Tibial nerve (tissue), 4 donors: ENCODE measurements around the gene SUPT5H.

Source experiments
- EP300 ChIP-seq, 2 donors: sonication (generic); formaldehyde crosslinking; IDR thresholded peaks; one replicate each; pipeline ENCODE4 v1.6.1; 2017; ENCODE audit warnings: antibody characterized with exemption in 2 of 2, mild to moderate bottlenecking in 1 of 2
- TF ChIP-seq, protein P1 (sequence below), 5 experiments: fragments of 200-600 bp in 3 of 5; fragments of 450-650 bp in 2 of 5; sonication (generic) in 3 of 5; IDR thresholded peaks; one replicate each; pipeline ENCODE4 v1.5.1; 2016 to 2019; ENCODE audit warnings: antibody characterized with exemption in 5 of 5, mild to moderate bottlenecking in 3 of 5, moderate library complexity in 2 of 5

- TF ChIP-seq, protein P1, sequence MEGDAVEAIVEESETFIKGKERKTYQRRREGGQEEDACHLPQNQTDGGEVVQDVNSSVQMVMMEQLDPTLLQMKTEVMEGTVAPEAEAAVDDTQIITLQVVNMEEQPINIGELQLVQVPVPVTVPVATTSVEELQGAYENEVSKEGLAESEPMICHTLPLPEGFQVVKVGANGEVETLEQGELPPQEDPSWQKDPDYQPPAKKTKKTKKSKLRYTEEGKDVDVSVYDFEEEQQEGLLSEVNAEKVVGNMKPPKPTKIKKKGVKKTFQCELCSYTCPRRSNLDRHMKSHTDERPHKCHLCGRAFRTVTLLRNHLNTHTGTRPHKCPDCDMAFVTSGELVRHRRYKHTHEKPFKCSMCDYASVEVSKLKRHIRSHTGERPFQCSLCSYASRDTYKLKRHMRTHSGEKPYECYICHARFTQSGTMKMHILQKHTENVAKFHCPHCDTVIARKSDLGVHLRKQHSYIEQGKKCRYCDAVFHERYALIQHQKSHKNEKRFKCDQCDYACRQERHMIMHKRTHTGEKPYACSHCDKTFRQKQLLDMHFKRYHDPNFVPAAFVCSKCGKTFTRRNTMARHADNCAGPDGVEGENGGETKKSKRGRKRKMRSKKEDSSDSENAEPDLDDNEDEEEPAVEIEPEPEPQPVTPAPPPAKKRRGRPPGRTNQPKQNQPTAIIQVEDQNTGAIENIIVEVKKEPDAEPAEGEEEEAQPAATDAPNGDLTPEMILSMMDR (IDR thresholded peaks at IDR 0.05): no peak
- no peak for TF ChIP-seq EP300 (IDR thresholded peaks at IDR 0.05)
Measured at GRCh38 chr19:39444598-39445195, 685 bp upstream of the SUPT5H start.
